GM12878 (cell line): ENCODE data around the gene DLL1. TPM values are rescaled to one million over a fixed set of nuclear protein-coding genes. Genes with fewer than 3 reads are reported as not detected.

Experiments used
- ATAC-seq: fragments of 200-7000 bp; cut with Tn5 transposase; 3 replicates; pipeline ENCODE4 v1.9.1; 2020; ENCODE audit warnings: mild to moderate bottlenecking, moderate library complexity
- BruUV-seq: library from RNA; stranded (reverse); fragments of 400-500 nt; replicated peaks from 2 replicates; lab custom pipeline; 2021; lab: Mats Ljungman, UMichigan
- CTCF ChIA-PET: fragments of 300-600 bp; sonication (Branson Sonifier 250); formaldehyde crosslinking; extraction: SDS; loops from one replicate; lab custom pipeline; 2021; ENCODE audit warnings: inconsistent platforms; lab: Yijun Ruan, JAX
- POLR2A ChIA-PET: fragments of 350-600 bp; formaldehyde crosslinking; extraction: SDS; loops from one replicate; lab custom pipeline; 2021; ENCODE audit warnings: inconsistent platforms; lab: Charles Lee
- RAD21 ChIA-PET: fragments of 300-600 bp; sonication (Branson Sonifier 250); formaldehyde crosslinking; loops from one replicate; lab custom pipeline; 2023; ENCODE audit warnings: antibody characterized with exemption; ENCODE audit not compliant: unreplicated experiment; lab: Charles Lee
- SMC1A ChIA-PET: fragments of 300-600 bp; sonication (Branson Sonifier 250); formaldehyde crosslinking; loops from one replicate; lab custom pipeline; 2023; ENCODE audit not compliant: unreplicated experiment, uncharacterized antibody; lab: Charles Lee
- DNase-seq: peaks from one replicate; pipeline ENCODE4 v3.0.0-alpha.2; 2011; ENCODE audit warnings: low read depth, low spot score
- FAIRE-seq: peaks from 3 replicates; lab custom pipeline; 2011; peaks lifted over from hg19 to GRCh38; lab: Jason Lieb, UNC
- H2AFZ ChIP-seq: 2 replicates; pipeline ENCODE4 v1.6.0; 2011; ENCODE audit warnings: low read depth, low read length, control low read depth; ENCODE audit not compliant: control insufficient read depth
- H3K27ac ChIP-seq: 2 replicates; pipeline ENCODE4 v1.5.1; 2011; ENCODE audit warnings: control low read depth; ENCODE audit not compliant: control insufficient read depth, insufficient read depth
- H3K27me3 ChIP-seq, 2 experiments: replicated peaks in 1 of 2; 2 replicates each; pipeline versions ENCODE4 v1.6.0 to v1.6.1; 2011; ENCODE audit warnings: low read length in 1 of 2; ENCODE audit not compliant: control insufficient read depth in 2 of 2, insufficient read depth in 2 of 2
- H3K36me3 ChIP-seq, 2 experiments: 2 replicates each; pipeline ENCODE4 v1.5.1; 2011; ENCODE audit warnings: low read length in 1 of 2; ENCODE audit not compliant: control insufficient read depth in 2 of 2, insufficient read depth in 2 of 2
- H3K4me1 ChIP-seq: 2 replicates; pipeline ENCODE4 v1.6.1; 2011; ENCODE audit warnings: mild to moderate bottlenecking, low read length, moderate library complexity, mixed read lengths; ENCODE audit not compliant: control insufficient read depth, insufficient read depth
- H3K4me2 ChIP-seq: 2 replicates; pipeline ENCODE4 v1.6.0; 2011; ENCODE audit warnings: control low read depth; ENCODE audit not compliant: control insufficient read depth, insufficient read depth
- H3K4me3 ChIP-seq: fragments of 200-600 bp; sonication (generic); 2 replicates; pipeline ENCODE4 v1.5.1; 2016
- H3K79me2 ChIP-seq: 2 replicates; pipeline ENCODE4 v1.6.0; 2011; ENCODE audit warnings: low read length; ENCODE audit not compliant: control insufficient read depth, insufficient read depth
- H3K9ac ChIP-seq: 2 replicates; pipeline ENCODE4 v1.8.0; 2011; ENCODE audit warnings: low read length, control low read depth, mixed read lengths; ENCODE audit not compliant: control insufficient read depth, insufficient read depth
- H3K9me3 ChIP-seq: replicated peaks from 3 replicates; pipeline ENCODE4 v1.5.1; 2011; ENCODE audit warnings: mild to moderate bottlenecking, low read length; ENCODE audit not compliant: control insufficient read depth, insufficient read depth
- H4K20me1 ChIP-seq: 2 replicates; pipeline ENCODE4 v1.6.0; 2011; ENCODE audit not compliant: control insufficient read depth, insufficient read depth
- ATF7 ChIP-seq: fragments of 450-650 bp; IDR thresholded peaks from 2 replicates; pipeline ENCODE4 v1.6.1; 2016; ENCODE audit warnings: low read depth, mild to moderate bottlenecking
- BHLHE40 ChIP-seq, 2 experiments: fragments of 450-650 bp in 1 of 2; IDR thresholded peaks; 2 replicates each; pipeline ENCODE4 v1.6.1; 2011 to 2017; ENCODE audit warnings: low read depth in 2 of 2, borderline replicate concordance in 1 of 2, improper control_type of control experiment in 1 of 2, low read length in 1 of 2, mild to moderate bottlenecking in 1 of 2
- CHD4 ChIP-seq: fragments of 200-600 bp; sonication (generic); IDR thresholded peaks from 2 replicates; pipeline ENCODE4 v1.6.1; 2016; ENCODE audit warnings: mild to moderate bottlenecking
- CREB1 ChIP-seq: IDR thresholded peaks from 2 replicates; pipeline ENCODE4 v1.6.1; 2012; ENCODE audit warnings: low read depth, mild to moderate bottlenecking, inconsistent platforms
- HDAC2 ChIP-seq: fragments of 200-600 bp; sonication (generic); IDR thresholded peaks from 2 replicates; pipeline ENCODE4 v1.6.1; 2017
- MTA2 ChIP-seq: fragments of 450-650 bp; IDR thresholded peaks from 2 replicates; pipeline ENCODE4 v1.6.1; 2016; ENCODE audit warnings: low read depth, mild to moderate bottlenecking, moderate library complexity
- NFYA ChIP-seq: IDR thresholded peaks from 2 replicates; pipeline ENCODE4 v1.6.1; 2011; ENCODE audit warnings: low read depth, mild to moderate bottlenecking, low read length, improper control_type of control experiment, borderline replicate concordance
- NR2F1 ChIP-seq: fragments of 450-650 bp; conservative IDR thresholded peaks from 2 replicates; pipeline ENCODE4 v1.6.1; 2017; ENCODE audit warnings: mild to moderate bottlenecking
- PBX3 ChIP-seq: IDR thresholded peaks from 2 replicates; pipeline ENCODE4 v1.6.1; 2011; ENCODE audit warnings: mild to moderate bottlenecking, low read depth, low read length, moderate library complexity; ENCODE audit not compliant: insufficient replicate concordance
- STAT1 ChIP-seq: fragments of 450-650 bp; conservative IDR thresholded peaks from 2 replicates; pipeline ENCODE4 v1.6.1; 2014; ENCODE audit warnings: antibody characterized with exemption, mild to moderate bottlenecking
- TCF3 ChIP-seq: IDR thresholded peaks from 2 replicates; pipeline ENCODE4 v1.6.1; 2012; ENCODE audit warnings: low read depth, mild to moderate bottlenecking, low read length, borderline replicate concordance; ENCODE audit not compliant: insufficient read depth
- WRNIP1 ChIP-seq: IDR thresholded peaks from 2 replicates; pipeline ENCODE4 v1.6.1; 2011; ENCODE audit warnings: low read depth, low read length, improper control_type of control experiment, borderline replicate concordance
- ZZZ3 ChIP-seq: IDR thresholded peaks from 2 replicates; pipeline ENCODE4 v1.6.1; 2011; ENCODE audit warnings: low read depth; ENCODE audit not compliant: control insufficient read depth, insufficient read length
- WGBS: methylation state at CpG from one replicate; pipeline ENCODE4 v1.1.6; 2016; ENCODE audit warnings: low lambda C conversion rate; ENCODE audit not compliant: insufficient replicate concordance, insufficient coverage; ENCODE audit errors: missing lambda C conversion rate; 5-methylcytosine and 5-hydroxymethylcytosine counted together
- in situ Hi-C: fragments of 300-500 bp; cut with MboI; formaldehyde crosslinking; loops from 9 replicates; pipeline ENCODE4 v1.14.3; 2018; ENCODE audit warnings: mixed read lengths
- intact Hi-C: fragments of 100-400 bp; cut with micrococcal nuclease; formaldehyde crosslinking; loops from one replicate; pipeline ENCODE4 v1.14.2; 2022; ENCODE audit not compliant: unreplicated experiment
- polyA plus RNA-seq, 11 experiments: library from polyadenylated mRNA; depleted of rRNA in 4 of 11; unstranded in 6 of 11; stranded (reverse) in 5 of 11; fragments of >200 nt; fragmentation: Nextera tagmentation in 4 of 11; fragmentation: Illumina TruSeq in 1 of 11; extraction: Ambion mirVana in 4 of 11; extraction: Trizol in 1 of 11; gene quantifications; 1 replicate in 1 of 11; 2 replicates in 10 of 11; pipeline versions ENCODE4 v1.2.1 to v1.2.3, GENCODE V29; 2011 to 2016; ENCODE audit warnings: inconsistent platforms in 2 of 11, missing spikeins in 2 of 11, low read depth in 1 of 11
- total RNA-seq, 4 experiments: library from RNA; depleted of rRNA in 3 of 4; stranded (reverse); fragments of >200 nt in 3 of 4; fragmentation: Illumina TruSeq in 1 of 4; extraction: Trizol in 1 of 4; gene quantifications; 2 replicates each; pipeline versions ENCODE4 v1.2.1 to v1.2.3, GENCODE V29; 2013 to 2021
- TF ChIP-seq, protein P1 (sequence below): fragments of 450-650 bp; IDR thresholded peaks from 2 replicates; pipeline ENCODE4 v1.6.1; 2017; ENCODE audit warnings: mild to moderate bottlenecking
- TF ChIP-seq, protein P2 (sequence below): IDR thresholded peaks from 2 replicates; pipeline ENCODE4 v1.6.1; 2012; ENCODE audit warnings: low read depth, low read length, improper control_type of control experiment
- TF ChIP-seq, protein P3 (sequence below): fragments of 450-650 bp; IDR thresholded peaks from 2 replicates; pipeline ENCODE4 v1.6.1; 2014; ENCODE audit warnings: mild to moderate bottlenecking
- TF ChIP-seq, protein P4 (sequence below), 3 experiments: IDR thresholded peaks in 2 of 3; conservative IDR thresholded peaks in 1 of 3; 2 replicates each; pipeline ENCODE4 v1.5.1; 2011; ENCODE audit warnings: low read depth in 3 of 3, low read length in 3 of 3, mild to moderate bottlenecking in 3 of 3, control low read depth in 2 of 3, moderate library complexity in 2 of 3, inconsistent platforms in 1 of 3, mixed read lengths in 1 of 3; ENCODE audit not compliant: control insufficient read depth in 2 of 3, insufficient read depth in 1 of 3; ENCODE audit errors: extremely low read depth in 1 of 3

DLL1 gene
- total and polyA plus RNA-seq, 10 of the 15 experiments (the other 5 are each of a cell fraction or from before 2014, with no cell fraction given), result 0.02 to 0.80 (median 0.19) TPM

DNA sequence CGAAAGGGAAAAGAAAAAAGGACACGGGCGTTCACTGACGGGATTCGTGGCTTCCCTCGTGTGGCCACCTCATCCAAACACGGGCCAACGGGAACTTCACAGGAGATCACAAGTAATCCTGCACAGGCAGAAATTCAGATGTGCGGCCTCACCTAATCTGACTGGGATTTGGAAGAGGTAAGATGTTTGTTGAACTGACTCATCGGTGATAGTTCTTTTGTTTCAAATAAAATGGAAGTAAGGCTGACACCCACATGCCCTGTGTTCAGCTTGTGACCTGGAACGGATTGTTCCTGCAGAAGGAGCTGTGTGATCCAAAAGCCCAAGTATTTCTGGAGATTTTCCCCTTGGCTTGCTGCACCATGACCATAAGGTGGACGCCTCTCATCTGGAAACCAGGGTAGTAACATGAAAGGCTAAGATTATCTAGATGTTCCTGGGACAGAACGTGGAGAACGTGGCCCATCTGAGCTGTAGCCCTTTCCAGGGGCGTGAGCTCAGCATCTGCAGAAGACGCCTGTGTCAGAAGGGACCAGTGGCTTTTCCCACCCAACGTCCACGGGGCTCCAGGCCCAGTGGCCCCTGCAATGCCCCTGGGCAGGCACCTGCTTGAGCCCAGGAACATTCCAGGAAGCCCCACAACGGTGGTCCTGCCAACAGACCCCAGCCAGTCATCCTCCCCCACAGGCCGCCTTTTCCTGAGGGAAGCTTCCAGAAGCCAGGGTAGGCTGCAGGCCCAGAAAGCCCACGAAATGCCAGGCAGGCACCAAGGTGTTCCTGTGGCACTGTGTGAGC lies 39.7 kb downstream of the DLL1 start:
- ATAC-seq (no peak), FAIRE-seq (no peak), DNase-seq (no peak)
- Histone ChIP-seq H3K36me3 (no peaks in the 10 kb centered on the region), H3K4me1 (no peaks in the 10 kb centered on the region), H3K27ac (no peak overlapping the region), H2AFZ (no peak overlapping the region), H3K4me3 (no peak overlapping the region), H3K9me3 (no peaks in the 10 kb centered on the region), H3K9ac (no peak overlapping the region), H3K79me2 (no peaks in the 10 kb centered on the region), H3K27me3 (no peaks in the 10 kb centered on the region; a peak in 1 of 4 replicates), H4K20me1 (no peaks in the 10 kb centered on the region), H3K4me2 (no peak overlapping the region)
- WGBS, result 34% methylated on average over 21 of the region's 21 CpGs
- CTCF ChIA-PET, result interaction anchor here (1.1 kb wide), 1 partner anchor 10 kb away, joined by 3 read pairs; no protein-coding TSS in a partner anchor
- in situ Hi-C loops, result no loop called here
- POLR2A ChIA-PET, result no interaction called here
- SMC1A ChIA-PET, result no interaction called here
- BruUV-seq, result no TSS peak
- RAD21 ChIA-PET, result no interaction called here
- intact Hi-C loops, result no loop called here
- no peak for TF ChIP-seq CREB1
- TF ChIP-seq, protein P1, sequence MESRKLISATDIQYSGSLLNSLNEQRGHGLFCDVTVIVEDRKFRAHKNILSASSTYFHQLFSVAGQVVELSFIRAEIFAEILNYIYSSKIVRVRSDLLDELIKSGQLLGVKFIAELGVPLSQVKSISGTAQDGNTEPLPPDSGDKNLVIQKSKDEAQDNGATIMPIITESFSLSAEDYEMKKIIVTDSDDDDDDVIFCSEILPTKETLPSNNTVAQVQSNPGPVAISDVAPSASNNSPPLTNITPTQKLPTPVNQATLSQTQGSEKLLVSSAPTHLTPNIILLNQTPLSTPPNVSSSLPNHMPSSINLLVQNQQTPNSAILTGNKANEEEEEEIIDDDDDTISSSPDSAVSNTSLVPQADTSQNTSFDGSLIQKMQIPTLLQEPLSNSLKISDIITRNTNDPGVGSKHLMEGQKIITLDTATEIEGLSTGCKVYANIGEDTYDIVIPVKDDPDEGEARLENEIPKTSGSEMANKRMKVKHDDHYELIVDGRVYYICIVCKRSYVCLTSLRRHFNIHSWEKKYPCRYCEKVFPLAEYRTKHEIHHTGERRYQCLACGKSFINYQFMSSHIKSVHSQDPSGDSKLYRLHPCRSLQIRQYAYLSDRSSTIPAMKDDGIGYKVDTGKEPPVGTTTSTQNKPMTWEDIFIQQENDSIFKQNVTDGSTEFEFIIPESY, result no peak
- TF ChIP-seq, protein P2, sequence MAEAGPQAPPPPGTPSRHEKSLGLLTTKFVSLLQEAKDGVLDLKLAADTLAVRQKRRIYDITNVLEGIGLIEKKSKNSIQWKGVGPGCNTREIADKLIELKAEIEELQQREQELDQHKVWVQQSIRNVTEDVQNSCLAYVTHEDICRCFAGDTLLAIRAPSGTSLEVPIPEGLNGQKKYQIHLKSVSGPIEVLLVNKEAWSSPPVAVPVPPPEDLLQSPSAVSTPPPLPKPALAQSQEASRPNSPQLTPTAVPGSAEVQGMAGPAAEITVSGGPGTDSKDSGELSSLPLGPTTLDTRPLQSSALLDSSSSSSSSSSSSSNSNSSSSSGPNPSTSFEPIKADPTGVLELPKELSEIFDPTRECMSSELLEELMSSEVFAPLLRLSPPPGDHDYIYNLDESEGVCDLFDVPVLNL, result no peak
- no peak for TF ChIP-seq TCF3
- no peak for TF ChIP-seq MTA2
- no peak for TF ChIP-seq STAT1
- no peak for TF ChIP-seq CHD4
- TF ChIP-seq PBX3, result no peak
- TF ChIP-seq, protein P3, sequence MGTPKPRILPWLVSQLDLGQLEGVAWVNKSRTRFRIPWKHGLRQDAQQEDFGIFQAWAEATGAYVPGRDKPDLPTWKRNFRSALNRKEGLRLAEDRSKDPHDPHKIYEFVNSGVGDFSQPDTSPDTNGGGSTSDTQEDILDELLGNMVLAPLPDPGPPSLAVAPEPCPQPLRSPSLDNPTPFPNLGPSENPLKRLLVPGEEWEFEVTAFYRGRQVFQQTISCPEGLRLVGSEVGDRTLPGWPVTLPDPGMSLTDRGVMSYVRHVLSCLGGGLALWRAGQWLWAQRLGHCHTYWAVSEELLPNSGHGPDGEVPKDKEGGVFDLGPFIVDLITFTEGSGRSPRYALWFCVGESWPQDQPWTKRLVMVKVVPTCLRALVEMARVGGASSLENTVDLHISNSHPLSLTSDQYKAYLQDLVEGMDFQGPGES, result no peak
- TF ChIP-seq WRNIP1, result no peak
- TF ChIP-seq, protein P4, sequence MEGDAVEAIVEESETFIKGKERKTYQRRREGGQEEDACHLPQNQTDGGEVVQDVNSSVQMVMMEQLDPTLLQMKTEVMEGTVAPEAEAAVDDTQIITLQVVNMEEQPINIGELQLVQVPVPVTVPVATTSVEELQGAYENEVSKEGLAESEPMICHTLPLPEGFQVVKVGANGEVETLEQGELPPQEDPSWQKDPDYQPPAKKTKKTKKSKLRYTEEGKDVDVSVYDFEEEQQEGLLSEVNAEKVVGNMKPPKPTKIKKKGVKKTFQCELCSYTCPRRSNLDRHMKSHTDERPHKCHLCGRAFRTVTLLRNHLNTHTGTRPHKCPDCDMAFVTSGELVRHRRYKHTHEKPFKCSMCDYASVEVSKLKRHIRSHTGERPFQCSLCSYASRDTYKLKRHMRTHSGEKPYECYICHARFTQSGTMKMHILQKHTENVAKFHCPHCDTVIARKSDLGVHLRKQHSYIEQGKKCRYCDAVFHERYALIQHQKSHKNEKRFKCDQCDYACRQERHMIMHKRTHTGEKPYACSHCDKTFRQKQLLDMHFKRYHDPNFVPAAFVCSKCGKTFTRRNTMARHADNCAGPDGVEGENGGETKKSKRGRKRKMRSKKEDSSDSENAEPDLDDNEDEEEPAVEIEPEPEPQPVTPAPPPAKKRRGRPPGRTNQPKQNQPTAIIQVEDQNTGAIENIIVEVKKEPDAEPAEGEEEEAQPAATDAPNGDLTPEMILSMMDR (IDR thresholded peaks at IDR 0.05 in 2 of 3, conservative IDR thresholded peaks at IDR 0.05 in 1 of 3; ENCODE audit: control insufficient read depth in 2 of 3, extremely low read depth in 1 of 3, insufficient read depth in 1 of 3, low read depth in 3 of 3, low read length in 3 of 3), result no peak
- TF ChIP-seq ATF7, result no peak
- TF ChIP-seq NFYA, result no peak
- TF ChIP-seq HDAC2, result no peak
- TF ChIP-seq NR2F1, result no peak
- no peak for TF ChIP-seq BHLHE40 (IDR thresholded peaks at IDR 0.05; ENCODE audit: borderline replicate concordance in 1 of 2, low read depth in 2 of 2, low read length in 1 of 2)
- TF ChIP-seq ZZZ3, result no peak
